Measurements from ENCODE around the gene GZMH.
A peak's percentile ranks its signal among the peaks of the same experiment; 100 is the strongest.

GZMH gene

DNA sequence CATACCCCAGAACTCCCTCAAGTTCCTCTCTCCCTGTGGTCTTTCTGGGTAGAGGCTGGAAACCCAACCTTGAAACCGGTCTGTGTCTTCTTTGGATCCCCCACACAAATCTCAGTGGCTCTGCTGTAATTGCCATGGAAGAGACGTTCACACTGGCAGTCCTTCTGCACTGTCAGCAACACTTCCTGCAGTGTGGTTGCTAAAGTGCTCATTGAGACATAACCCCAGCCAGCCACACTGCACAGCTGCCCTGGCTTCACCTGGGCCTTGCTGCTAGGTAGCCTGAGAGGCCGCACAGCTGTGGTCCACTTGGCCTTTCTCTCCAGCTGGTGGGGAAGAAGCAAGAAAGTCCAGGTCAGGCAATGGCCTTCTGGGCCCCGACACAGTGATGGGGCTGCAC lies 2.4 kb downstream of the GZMH start:
- no peaks in the 10 kb centered on the region for H3K27me3 ChIP-seq (ENCODE audit: insufficient read depth, low read length)
- no peak overlapping the region for H3K4ac ChIP-seq (ENCODE audit: low read depth, low read length)
- H2BK120ac ChIP-seq (ENCODE audit: insufficient read depth, low read length, poor library complexity) = no peak overlapping the region
- no peak overlapping the region for H3K14ac ChIP-seq (ENCODE audit: low read length)
- no peak overlapping the region for H3K23ac ChIP-seq (ENCODE audit: low read length)
- H3K4me3 ChIP-seq (ENCODE audit: low read depth, low read length) = no peak overlapping the region
- peaks cover 31% of the 10 kb centered on the region for H3K9me3 ChIP-seq (ENCODE audit: insufficient read depth, low read depth, low read length)
- DNase-seq = no peak
- H4K91ac ChIP-seq (ENCODE audit: low read depth, low read length) = no peak overlapping the region
- no peak overlapping the region for H2AFZ ChIP-seq (ENCODE audit: insufficient read depth, low read length, poor library complexity)
- no peak overlapping the region for H3K9ac ChIP-seq (ENCODE audit: low read length)
- H3K36me3 ChIP-seq (ENCODE audit: control insufficient read depth in 1 of 2, insufficient read depth in 2 of 2, low read length in 2 of 2) = no peaks in the 10 kb centered on the region
- H3K79me2 ChIP-seq (ENCODE audit: control insufficient read depth, insufficient read depth, low read length, poor library complexity) = no peaks in the 10 kb centered on the region
- H4K12ac ChIP-seq (ENCODE audit: low read depth, low read length) = no peak overlapping the region
- WGBS (ENCODE audit: extremely low coverage, insufficient coverage, insufficient read length) = no CpG with 5 or more reads among the region's 4 CpGs
- H3K4me2 ChIP-seq (ENCODE audit: low read length) = no peak overlapping the region
- H4K8ac ChIP-seq (ENCODE audit: low read depth, low read length) = no peak overlapping the region
- H3K79me1 ChIP-seq (ENCODE audit: low read length) = no peaks in the 10 kb centered on the region
- no peak overlapping the region for H3K18ac ChIP-seq (ENCODE audit: low read length)
- no peak overlapping the region for H2BK12ac ChIP-seq (ENCODE audit: low read length)
- H3K4me1 ChIP-seq (ENCODE audit: control insufficient read depth in 1 of 2, insufficient read depth in 2 of 2, low read length in 2 of 2) = no peaks in the 10 kb centered on the region
- H3K27ac ChIP-seq (ENCODE audit: low read depth, low read length) = no peak overlapping the region
- no peak overlapping the region for H2AK5ac ChIP-seq (ENCODE audit: low read length)
- no peak overlapping the region for H2BK5ac ChIP-seq (ENCODE audit: low read depth, low read length, poor library complexity)

DNA sequence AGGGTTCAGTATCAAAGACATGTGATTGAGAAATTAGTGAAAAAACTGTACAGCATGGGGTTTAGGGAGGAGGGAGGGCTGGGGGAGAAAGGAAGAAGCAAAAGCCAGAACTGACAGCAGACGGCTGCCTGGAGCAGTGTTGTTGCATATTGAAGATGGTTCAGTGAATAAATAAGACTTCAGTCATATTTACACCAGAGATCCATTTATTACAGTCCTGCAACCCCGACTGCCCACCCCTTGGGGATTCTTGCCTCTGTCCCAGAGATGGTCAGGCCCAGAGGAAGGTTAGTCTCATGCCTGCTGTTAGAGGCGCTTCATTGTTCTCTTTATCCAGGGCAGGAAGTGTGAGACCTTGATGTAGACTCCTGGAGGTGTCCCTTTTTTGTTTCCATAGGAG lies 3.2 kb downstream of the GZMH start:
- H3K79me2 ChIP-seq (ENCODE audit: control insufficient read depth, insufficient read depth, low read length, poor library complexity) = no peaks in the 10 kb centered on the region
- H3K4me1 ChIP-seq (ENCODE audit: control insufficient read depth in 1 of 2, insufficient read depth in 2 of 2, low read length in 2 of 2) = no peaks in the 10 kb centered on the region
- no peak overlapping the region for H4K8ac ChIP-seq (ENCODE audit: low read depth, low read length)
- H3K27ac ChIP-seq (ENCODE audit: low read depth, low read length) = no peak overlapping the region
- peaks cover 31% of the 10 kb centered on the region for H3K9me3 ChIP-seq (ENCODE audit: insufficient read depth, low read depth, low read length)
- H3K36me3 ChIP-seq (ENCODE audit: control insufficient read depth in 1 of 2, insufficient read depth in 2 of 2, low read length in 2 of 2) = no peaks in the 10 kb centered on the region
- H3K4me2 ChIP-seq (ENCODE audit: low read length) = no peak overlapping the region
- no peak overlapping the region for H3K14ac ChIP-seq (ENCODE audit: low read length)
- no peak overlapping the region for H4K12ac ChIP-seq (ENCODE audit: low read depth, low read length)
- H3K27me3 ChIP-seq (ENCODE audit: insufficient read depth, low read length) = no peaks in the 10 kb centered on the region
- no peak for DNase-seq
- H2AK5ac ChIP-seq (ENCODE audit: low read length) = no peak overlapping the region
- no peak overlapping the region for H3K4me3 ChIP-seq (ENCODE audit: low read depth, low read length)
- no peak overlapping the region for H3K4ac ChIP-seq (ENCODE audit: low read depth, low read length)
- H3K23ac ChIP-seq (ENCODE audit: low read length) = no peak overlapping the region
- H3K9ac ChIP-seq (ENCODE audit: low read length) = no peak overlapping the region
- H2AFZ ChIP-seq (ENCODE audit: insufficient read depth, low read length, poor library complexity) = no peak overlapping the region
- no peak overlapping the region for H2BK120ac ChIP-seq (ENCODE audit: insufficient read depth, low read length, poor library complexity)
- H2BK12ac ChIP-seq (ENCODE audit: low read length) = no peak overlapping the region
- H2BK5ac ChIP-seq (ENCODE audit: low read depth, low read length, poor library complexity) = no peak overlapping the region
- no peak overlapping the region for H3K18ac ChIP-seq (ENCODE audit: low read length)
- H4K91ac ChIP-seq (ENCODE audit: low read depth, low read length) = no peak overlapping the region
- no CpG with 5 or more reads among the region's 3 CpGs for WGBS (ENCODE audit: extremely low coverage, insufficient coverage, insufficient read length)
- H3K79me1 ChIP-seq (ENCODE audit: low read length) = no peaks in the 10 kb centered on the region

DNA sequence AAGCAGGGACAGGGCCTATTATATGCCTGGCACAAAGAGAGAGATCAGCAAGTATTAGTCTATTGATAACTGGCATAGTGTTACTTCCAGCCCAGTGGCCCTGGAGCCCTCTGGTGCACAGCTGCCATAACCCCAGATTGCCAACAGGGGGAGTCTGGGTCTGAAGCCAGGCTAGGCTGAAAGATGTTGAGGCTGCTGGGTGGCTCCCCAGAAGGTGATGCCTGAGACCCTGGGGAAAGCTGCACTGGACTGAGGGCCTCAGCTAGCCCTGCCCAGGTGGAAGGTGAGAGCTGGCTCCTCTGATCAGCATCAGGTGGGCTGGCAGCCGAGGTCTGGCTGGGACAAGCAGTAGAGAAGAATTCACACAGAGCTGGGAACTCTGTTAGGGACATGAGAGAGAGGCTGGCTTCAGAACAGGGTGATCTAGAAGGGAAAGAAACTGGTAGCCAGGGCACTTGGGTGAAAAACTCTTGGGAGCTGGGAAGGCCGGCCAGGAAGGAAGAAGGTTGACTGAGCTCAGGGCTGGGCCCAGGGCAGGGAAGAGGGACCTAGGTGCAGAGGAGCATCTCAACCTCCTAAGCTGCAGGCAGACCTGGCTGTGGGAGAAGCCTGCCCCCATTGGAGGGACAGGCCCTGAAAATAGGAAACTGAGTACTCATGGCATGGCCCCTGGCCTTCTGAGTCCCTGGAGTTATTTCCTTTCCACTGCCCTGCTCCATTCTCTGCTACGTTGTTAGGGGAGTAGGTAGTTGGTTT lies 3.9 kb downstream of the GZMH start:
- Histone ChIP-seq H3K4me2 (ENCODE audit: low read length) (no peak overlapping the region), H3K27me3 (ENCODE audit: insufficient read depth, low read length) (no peaks in the 10 kb centered on the region), H3K4me1 (ENCODE audit: control insufficient read depth in 1 of 2, insufficient read depth in 2 of 2, low read length in 2 of 2) (no peaks in the 10 kb centered on the region), H3K18ac (ENCODE audit: low read length) (no peak overlapping the region), H3K27ac (ENCODE audit: low read depth, low read length) (no peak overlapping the region), H3K79me1 (ENCODE audit: low read length) (no peaks in the 10 kb centered on the region), H2AFZ (ENCODE audit: insufficient read depth, low read length, poor library complexity) (no peak overlapping the region), H3K9ac (ENCODE audit: low read length) (no peak overlapping the region), H3K4ac (ENCODE audit: low read depth, low read length) (no peak overlapping the region), H4K8ac (ENCODE audit: low read depth, low read length) (no peak overlapping the region), H3K79me2 (ENCODE audit: control insufficient read depth, insufficient read depth, low read length, poor library complexity) (no peaks in the 10 kb centered on the region), H3K4me3 (ENCODE audit: low read depth, low read length) (no peak overlapping the region), H2AK5ac (ENCODE audit: low read length) (no peak overlapping the region), H3K36me3 (ENCODE audit: control insufficient read depth in 1 of 2, insufficient read depth in 2 of 2, low read length in 2 of 2) (no peaks in the 10 kb centered on the region), H2BK120ac (ENCODE audit: insufficient read depth, low read length, poor library complexity) (no peak overlapping the region), H3K9me3 (ENCODE audit: insufficient read depth, low read depth, low read length) (peaks cover 38% of the 10 kb centered on the region), H2BK5ac (ENCODE audit: low read depth, low read length, poor library complexity) (no peak overlapping the region), H3K14ac (ENCODE audit: low read length) (no peak overlapping the region), H4K91ac (ENCODE audit: low read depth, low read length) (no peak overlapping the region), H4K12ac (ENCODE audit: low read depth, low read length) (no peak overlapping the region), H3K23ac (ENCODE audit: low read length) (no peak overlapping the region), H2BK12ac (ENCODE audit: low read length) (no peak overlapping the region)
- DNase-seq = peak in 1 of 2 donors; percentile 4
- WGBS (ENCODE audit: extremely low coverage, insufficient coverage, insufficient read length) = no CpG with 5 or more reads among the region's 3 CpGs

DNA sequence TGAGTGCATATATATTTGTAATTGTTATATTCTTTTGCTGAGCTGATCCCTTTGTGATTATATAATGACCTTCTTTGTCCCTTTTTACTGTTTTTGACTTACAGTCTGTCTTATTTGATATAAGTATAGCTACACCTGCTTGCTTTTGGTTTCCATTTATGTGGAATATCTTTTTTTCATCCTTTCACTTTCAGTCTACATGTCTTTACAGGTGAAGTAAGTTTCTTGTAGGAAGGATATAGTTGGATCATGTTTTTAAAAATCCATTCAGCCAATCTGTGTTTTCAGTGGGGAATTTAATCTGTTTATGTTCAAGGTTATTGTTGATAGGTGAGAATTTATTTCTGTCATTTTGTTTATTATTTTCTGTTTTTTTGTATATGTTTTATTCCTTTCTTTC lies 12.1 kb downstream of the GZMH start:
- Histone ChIP-seq H2BK12ac (ENCODE audit: low read length) (no peak overlapping the region), H3K27me3 (ENCODE audit: insufficient read depth, low read length) (no peaks in the 10 kb centered on the region), H3K4me2 (ENCODE audit: low read length) (no peak overlapping the region), H3K79me1 (ENCODE audit: low read length) (no peaks in the 10 kb centered on the region), H3K14ac (ENCODE audit: low read length) (no peak overlapping the region), H4K91ac (ENCODE audit: low read depth, low read length) (no peak overlapping the region), H3K79me2 (ENCODE audit: control insufficient read depth, insufficient read depth, low read length, poor library complexity) (no peaks in the 10 kb centered on the region), H3K4me1 (ENCODE audit: control insufficient read depth in 1 of 2, insufficient read depth in 2 of 2, low read length in 2 of 2) (no peaks in the 10 kb centered on the region), H2BK5ac (ENCODE audit: low read depth, low read length, poor library complexity) (no peak overlapping the region), H3K4me3 (ENCODE audit: low read depth, low read length) (no peak overlapping the region), H4K8ac (ENCODE audit: low read depth, low read length) (no peak overlapping the region), H3K18ac (ENCODE audit: low read length) (no peak overlapping the region), H3K36me3 (ENCODE audit: control insufficient read depth in 1 of 2, insufficient read depth in 2 of 2, low read length in 2 of 2) (no peaks in the 10 kb centered on the region), H3K4ac (ENCODE audit: low read depth, low read length) (no peak overlapping the region), H3K23ac (ENCODE audit: low read length) (no peak overlapping the region), H2AFZ (ENCODE audit: insufficient read depth, low read length, poor library complexity) (no peak overlapping the region), H2AK5ac (ENCODE audit: low read length) (no peak overlapping the region), H4K12ac (ENCODE audit: low read depth, low read length) (no peak overlapping the region), H2BK120ac (ENCODE audit: insufficient read depth, low read length, poor library complexity) (no peak overlapping the region), H3K9me3 (ENCODE audit: insufficient read depth, low read depth, low read length) (peaks cover 27% of the 10 kb centered on the region), H3K9ac (ENCODE audit: low read length) (no peak overlapping the region), H3K27ac (ENCODE audit: low read depth, low read length) (no peak overlapping the region)
- DNase-seq = no peak

Measured in trophoblast cell (in vitro differentiated cells and primary cell).